PC-3 (cell line): ENCODE results near the gene EHD3.

ENCODE experiments used
- EZH2 ChIP-seq: fragments of 300-600 bp; sonication (generic); IDR thresholded peaks from one replicate; pipeline ENCODE4 v1.6.1; 2017; ENCODE audit warnings: antibody characterized with exemption, mild to moderate bottlenecking, low read length; ENCODE audit not compliant: unreplicated experiment
- EZH2phosphoT487 ChIP-seq: fragments of 300-600 bp; sonication (generic); IDR thresholded peaks from 2 replicates; pipeline ENCODE4 v1.6.1; 2018; ENCODE audit warnings: mild to moderate bottlenecking, antibody characterized with exemption, low read length, borderline replicate concordance
- TF ChIP-seq, protein P1 (sequence below): fragments of 300-600 bp; sonication (generic); conservative IDR thresholded peaks from 2 replicates; pipeline ENCODE4 v1.5.1; 2017; ENCODE audit warnings: antibody characterized with exemption, low read depth, mild to moderate bottlenecking, low read length

- TF ChIP-seq, protein P1, sequence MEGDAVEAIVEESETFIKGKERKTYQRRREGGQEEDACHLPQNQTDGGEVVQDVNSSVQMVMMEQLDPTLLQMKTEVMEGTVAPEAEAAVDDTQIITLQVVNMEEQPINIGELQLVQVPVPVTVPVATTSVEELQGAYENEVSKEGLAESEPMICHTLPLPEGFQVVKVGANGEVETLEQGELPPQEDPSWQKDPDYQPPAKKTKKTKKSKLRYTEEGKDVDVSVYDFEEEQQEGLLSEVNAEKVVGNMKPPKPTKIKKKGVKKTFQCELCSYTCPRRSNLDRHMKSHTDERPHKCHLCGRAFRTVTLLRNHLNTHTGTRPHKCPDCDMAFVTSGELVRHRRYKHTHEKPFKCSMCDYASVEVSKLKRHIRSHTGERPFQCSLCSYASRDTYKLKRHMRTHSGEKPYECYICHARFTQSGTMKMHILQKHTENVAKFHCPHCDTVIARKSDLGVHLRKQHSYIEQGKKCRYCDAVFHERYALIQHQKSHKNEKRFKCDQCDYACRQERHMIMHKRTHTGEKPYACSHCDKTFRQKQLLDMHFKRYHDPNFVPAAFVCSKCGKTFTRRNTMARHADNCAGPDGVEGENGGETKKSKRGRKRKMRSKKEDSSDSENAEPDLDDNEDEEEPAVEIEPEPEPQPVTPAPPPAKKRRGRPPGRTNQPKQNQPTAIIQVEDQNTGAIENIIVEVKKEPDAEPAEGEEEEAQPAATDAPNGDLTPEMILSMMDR = no peak
- TF ChIP-seq EZH2 = no peak
- TF ChIP-seq EZH2phosphoT487 = no peak
Observed at GRCh38 chr2:31277621-31278020, 43.7 kb downstream of the EHD3 start.
